Thymus (tissue), 11 donors: ENCODE data around the gene HSPA9. TPM values are rescaled to one million over a fixed set of nuclear protein-coding genes. Genes with fewer than 3 reads are reported as not detected.

ENCODE experiments used
- DNase-seq, 9 donors: peaks; one replicate each; pipeline ENCODE4 v3.0.0-alpha.2; 2013; ENCODE audit warnings: low spot score in 9 of 9, low read depth in 6 of 9, missing footprints in 1 of 9
- H3K27ac ChIP-seq, 2 donors: one replicate each; pipeline ENCODE4 v1.5.1; 2013; ENCODE audit warnings: control low read depth in 1 of 2, low read depth in 1 of 2, low read length in 1 of 2, mild to moderate bottlenecking in 1 of 2, moderate library complexity in 1 of 2
- H3K27me3 ChIP-seq, 2 donors: one replicate each; pipeline ENCODE4 v1.5.1; 2013; ENCODE audit warnings: low read length in 1 of 2; ENCODE audit not compliant: control insufficient read depth in 2 of 2, insufficient read depth in 1 of 2
- H3K36me3 ChIP-seq, 2 donors: one replicate each; pipeline ENCODE4 v1.5.1; 2013; ENCODE audit warnings: low read length in 1 of 2, mild to moderate bottlenecking in 1 of 2, moderate library complexity in 1 of 2; ENCODE audit not compliant: control insufficient read depth in 2 of 2, insufficient read depth in 2 of 2
- H3K4me1 ChIP-seq, 2 donors: one replicate each; pipeline ENCODE4 v1.5.1; 2013; ENCODE audit warnings: low read length in 2 of 2; ENCODE audit not compliant: control insufficient read depth in 2 of 2, insufficient read depth in 2 of 2
- H3K4me3 ChIP-seq, 2 donors: one replicate each; pipeline ENCODE4 v1.5.1; 2013; ENCODE audit warnings: low read length in 2 of 2, control low read depth in 1 of 2, mild to moderate bottlenecking in 1 of 2
- H3K9me3 ChIP-seq, 2 donors: one replicate each; pipeline ENCODE4 v1.5.1; 2013; ENCODE audit warnings: low read length in 1 of 2, mild to moderate bottlenecking in 1 of 2; ENCODE audit not compliant: control insufficient read depth in 2 of 2, insufficient read depth in 1 of 2
- WGBS: extraction: QIAGEN DNeasy Blood & Tissue Kit; methylation state at CpG from one replicate; pipeline ENCODE4 v1.1.7; 2013; 5-methylcytosine and 5-hydroxymethylcytosine counted together
- polyA plus RNA-seq: library from polyadenylated mRNA; stranded (reverse); fragments of 200-250 nt; gene quantifications from one replicate; pipeline ENCODE4 v1.2.3, GENCODE V29; 2013
- total RNA-seq: library from RNA; stranded (reverse); fragments of 120-200 nt; gene quantifications from one replicate; pipeline ENCODE4 v1.2.4, GENCODE V29; 2013
- donor health status: healthy.

HSPA9 gene
- total and polyA plus RNA-seq, 2 donors, result 94.0 to 169 TPM

DNA sequence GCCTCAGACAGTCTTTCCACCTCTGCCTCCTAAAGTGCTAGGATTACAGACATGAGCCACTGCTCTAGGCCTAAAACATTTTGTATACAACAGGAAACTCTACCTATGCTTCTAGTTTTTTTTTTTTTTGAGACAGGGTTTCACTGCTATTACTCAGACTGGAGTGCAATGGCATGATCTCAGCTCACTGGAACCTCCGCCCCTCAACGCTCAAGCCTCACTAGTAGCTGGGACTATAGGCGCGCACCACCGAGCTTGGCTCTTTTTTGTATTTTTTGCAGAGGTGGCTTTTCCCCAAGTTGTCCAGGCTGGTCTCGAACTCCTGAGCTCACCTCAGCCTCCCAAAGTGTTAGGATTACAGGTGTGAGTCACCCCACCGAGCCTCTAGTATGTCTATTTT, 5.4 kb downstream of the HSPA9 start:
- WGBS, result 97% methylated on average over 7 of the region's 7 CpGs
- Histone ChIP-seq H3K36me3 (peaks cover 59 to 84% of the 10 kb centered on the region in 2 donors), H3K4me1 (peaks cover 5 to 6% of the 10 kb centered on the region in 2 donors)

DNA sequence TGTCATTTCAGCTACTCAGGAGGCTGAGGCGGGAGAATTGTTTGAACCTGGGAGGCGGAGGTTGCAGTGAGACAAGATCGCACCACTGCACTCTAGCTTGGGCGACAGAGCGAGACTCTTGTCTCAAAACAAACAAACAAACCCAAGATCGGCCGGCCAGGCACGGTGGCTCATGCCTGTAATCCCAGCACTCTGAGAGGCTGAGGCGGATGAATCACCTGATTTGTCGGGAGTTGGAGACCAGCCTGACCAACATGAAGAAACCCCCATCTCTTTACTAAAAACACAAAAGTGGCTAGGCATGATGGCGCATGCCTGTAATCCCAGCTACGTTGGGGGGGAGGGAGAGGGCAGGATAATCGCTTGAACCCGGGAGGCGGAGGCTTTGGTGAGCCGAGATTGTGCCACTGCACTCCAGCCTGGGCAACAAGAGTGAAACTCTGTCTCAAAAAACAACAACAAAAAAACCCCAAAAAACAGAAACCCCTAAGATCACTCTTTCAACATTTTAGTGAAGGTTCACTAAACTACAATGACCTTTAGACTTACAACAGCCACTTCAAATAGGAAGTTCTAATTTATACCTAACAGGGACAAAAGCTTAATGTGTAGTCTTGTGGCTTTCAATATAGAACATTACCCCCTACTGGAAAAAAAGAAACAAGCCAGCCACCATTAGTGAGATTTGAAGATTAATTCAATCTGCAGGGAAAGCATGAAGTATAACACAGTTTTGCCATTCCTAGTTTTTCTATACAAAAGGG, 7.0 kb downstream of the HSPA9 start:
- H3K36me3 ChIP-seq, result peaks cover 60 to 95% of the 10 kb centered on the region in 2 donors
- DNase-seq, result no peak
- no peak overlapping the region for H3K4me3 ChIP-seq
- WGBS, result 93% methylated on average over 16 of the region's 16 CpGs
- no peaks in the 10 kb centered on the region for H3K27me3 ChIP-seq
- no peaks in the 10 kb centered on the region for H3K9me3 ChIP-seq
- no peak overlapping the region for H3K27ac ChIP-seq
- no peaks in the 10 kb centered on the region for H3K4me1 ChIP-seq

More for the DNA sequence above, 5.4 kb downstream of the HSPA9 start:
- Histone ChIP-seq H3K9me3 (no peaks in the 10 kb centered on the region), H3K4me3 (no peak overlapping the region), H3K27ac (no peak overlapping the region), H3K27me3 (no peaks in the 10 kb centered on the region)
- no peak for DNase-seq

DNA sequence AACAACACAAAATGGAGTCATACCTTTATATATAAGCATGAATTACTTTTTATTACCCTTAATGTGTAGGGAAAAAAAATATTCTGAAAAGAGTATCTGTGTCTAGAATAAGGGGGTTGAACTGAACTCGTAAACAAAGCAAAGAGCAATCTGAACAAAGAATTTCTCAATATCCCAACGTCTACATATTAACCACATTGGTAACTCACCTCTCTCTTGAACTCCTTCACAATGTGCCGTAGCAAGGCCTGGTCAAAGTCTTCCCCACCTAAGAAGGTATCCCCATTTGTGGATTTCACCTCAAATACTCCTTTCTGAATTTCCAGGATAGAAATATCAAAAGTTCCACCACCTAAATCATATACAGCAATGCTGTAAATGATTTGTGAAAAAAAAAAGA, 8.4 kb downstream of the HSPA9 start:
- Histone ChIP-seq H3K4me3 (no peak overlapping the region), H3K4me1 (no peaks in the 10 kb centered on the region), H3K9me3 (no peaks in the 10 kb centered on the region), H3K27ac (no peak overlapping the region), H3K27me3 (no peaks in the 10 kb centered on the region), H3K36me3 (peaks cover 46 to 91% of the 10 kb centered on the region in 2 donors)
- DNase-seq, result no peak
- 94% methylated on average over 3 of the region's 3 CpGs for WGBS

DNA sequence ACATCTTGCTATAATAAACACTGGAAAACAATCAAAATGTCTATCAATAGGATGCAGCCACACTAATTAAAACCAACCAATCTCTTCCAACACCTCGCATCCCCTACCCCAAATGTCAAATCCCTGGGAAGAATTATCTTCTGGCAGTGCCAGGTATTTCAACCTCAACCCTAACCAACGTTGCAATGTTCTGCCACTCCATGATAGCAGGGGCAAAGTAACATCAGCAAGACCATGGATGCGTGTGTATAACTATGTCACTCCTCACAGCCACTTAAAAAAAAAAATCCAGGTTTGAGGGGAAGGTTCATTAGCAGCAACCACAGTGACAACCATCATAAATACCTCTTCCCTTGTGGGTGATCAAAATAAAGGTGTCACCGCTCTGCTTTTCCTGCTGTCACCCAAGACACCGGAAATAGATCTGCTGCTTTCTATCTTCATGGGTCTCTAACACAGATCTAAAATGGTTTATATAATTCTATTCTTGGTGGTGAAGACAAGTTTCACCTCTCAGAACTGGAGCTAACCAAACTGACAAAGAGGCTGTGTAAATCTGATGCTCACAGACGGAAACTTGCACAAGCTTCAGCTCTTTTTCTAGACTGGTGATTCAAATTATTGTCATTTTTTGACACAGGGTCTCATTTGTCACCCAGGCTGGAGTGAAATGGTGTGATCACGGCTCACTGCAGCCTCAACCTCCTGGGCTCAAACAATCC, 9.9 kb downstream of the HSPA9 start:
- Histone ChIP-seq H3K36me3 (peaks cover 45 to 92% of the 10 kb centered on the region in 2 donors), H3K4me1 (no peaks in the 10 kb centered on the region), H3K27ac (no peak overlapping the region), H3K9me3 (no peaks in the 10 kb centered on the region), H3K4me3 (no peak overlapping the region), H3K27me3 (no peaks in the 10 kb centered on the region)
- peak in 1 of 9 donors; percentile 13 for DNase-seq
- 94% methylated on average over 7 of the region's 7 CpGs for WGBS

DNA sequence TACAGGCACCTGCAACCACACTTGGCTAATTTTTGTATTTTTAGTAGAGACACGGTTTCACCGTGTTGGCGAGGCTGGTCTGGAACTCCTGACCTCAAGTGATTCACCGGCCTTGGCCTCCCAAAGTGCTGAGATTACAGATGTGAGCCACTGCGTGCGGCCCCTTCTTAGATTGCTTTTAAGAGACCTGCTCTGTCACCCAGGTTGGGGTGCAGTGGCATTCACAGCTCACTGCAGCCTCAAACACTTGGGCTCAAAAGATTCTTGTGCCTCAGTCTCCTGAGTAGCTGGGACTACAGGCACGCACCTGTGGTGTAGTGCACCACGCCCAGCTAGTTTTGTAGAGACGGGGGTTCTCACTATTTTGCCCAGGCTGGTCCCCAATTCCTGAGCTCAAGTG, 11.0 kb downstream of the HSPA9 start:
- H3K36me3 ChIP-seq, result peaks cover 46 to 92% of the 10 kb centered on the region in 2 donors
- no peaks in the 10 kb centered on the region for H3K27me3 ChIP-seq
- no peak for DNase-seq
- no peaks in the 10 kb centered on the region for H3K4me1 ChIP-seq
- no peaks in the 10 kb centered on the region for H3K9me3 ChIP-seq
- 97% methylated on average over 9 of the region's 9 CpGs for WGBS
- H3K4me3 ChIP-seq, result no peak overlapping the region
- no peak overlapping the region for H3K27ac ChIP-seq

DNA sequence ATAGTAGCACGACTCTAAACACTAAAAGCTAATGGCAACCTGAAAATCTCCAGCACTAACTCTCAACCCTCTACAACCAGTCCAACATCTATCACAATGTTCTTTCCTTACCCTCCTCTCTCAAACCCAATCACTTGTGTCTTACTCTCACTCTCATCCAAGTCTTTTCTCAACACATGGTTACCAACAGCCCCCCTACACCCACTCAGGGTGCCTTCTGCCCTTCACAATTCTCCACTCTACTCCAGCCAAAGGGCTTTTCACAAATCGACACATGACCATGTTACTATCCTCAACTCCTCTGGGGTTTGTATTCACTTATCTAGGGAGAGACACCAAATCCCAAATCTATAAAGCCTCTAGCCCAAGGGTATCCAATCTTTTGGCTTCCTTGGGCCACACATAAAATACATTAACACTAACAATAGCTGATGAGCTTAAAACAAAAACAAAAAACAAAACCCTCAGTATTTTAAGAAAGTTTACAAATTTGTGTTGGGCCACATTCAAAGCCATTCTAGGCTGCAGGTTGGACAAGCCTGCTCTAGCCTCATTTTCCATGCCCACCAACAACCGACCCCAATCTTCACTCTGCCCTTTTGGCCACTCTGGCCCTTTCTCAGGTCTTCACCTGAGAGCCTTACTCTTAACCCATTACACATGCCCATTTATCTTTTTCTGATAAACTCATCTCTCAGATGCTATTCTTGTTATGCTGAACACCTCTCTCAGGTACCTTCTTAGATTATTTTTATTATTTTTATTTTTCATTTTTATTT, 11.7 kb downstream of the HSPA9 start:
- no peaks in the 10 kb centered on the region for H3K27me3 ChIP-seq
- no peak overlapping the region for H3K4me3 ChIP-seq
- no peak for DNase-seq
- peaks cover 49 to 92% of the 10 kb centered on the region in 2 donors for H3K36me3 ChIP-seq
- no peaks in the 10 kb centered on the region for H3K4me1 ChIP-seq
- H3K9me3 ChIP-seq, result no peaks in the 10 kb centered on the region
- WGBS, result 97% methylated on average over 3 of the region's 3 CpGs
- H3K27ac ChIP-seq, result no peak overlapping the region

DNA sequence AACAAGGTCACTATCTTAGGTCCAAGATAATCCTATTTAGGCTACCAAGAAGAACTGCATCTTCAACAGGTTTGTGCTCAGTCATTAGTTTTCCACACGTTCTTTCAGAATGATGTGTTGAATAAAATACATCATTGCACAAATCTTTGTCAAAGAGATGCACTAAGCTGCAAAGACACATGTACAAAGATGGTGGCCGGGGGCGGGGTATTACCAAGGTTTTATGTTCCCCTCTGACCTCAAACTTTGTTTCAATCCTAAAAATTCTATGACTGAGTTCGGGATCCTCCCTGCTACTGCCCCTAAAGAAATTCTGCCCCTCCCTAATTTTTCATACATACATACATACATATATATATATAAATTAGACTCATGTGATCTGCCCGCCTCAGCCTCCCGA, 14.2 kb downstream of the HSPA9 start:
- no peaks in the 10 kb centered on the region for H3K9me3 ChIP-seq
- no peak overlapping the region for H3K4me3 ChIP-seq
- H3K36me3 ChIP-seq, result peaks cover 57 to 94% of the 10 kb centered on the region in 2 donors
- H3K27ac ChIP-seq, result no peak overlapping the region
- DNase-seq, result no peak
- WGBS, result 98% methylated on average over 6 of the region's 6 CpGs
- no peaks in the 10 kb centered on the region for H3K27me3 ChIP-seq
- H3K4me1 ChIP-seq, result no peaks in the 10 kb centered on the region

DNA sequence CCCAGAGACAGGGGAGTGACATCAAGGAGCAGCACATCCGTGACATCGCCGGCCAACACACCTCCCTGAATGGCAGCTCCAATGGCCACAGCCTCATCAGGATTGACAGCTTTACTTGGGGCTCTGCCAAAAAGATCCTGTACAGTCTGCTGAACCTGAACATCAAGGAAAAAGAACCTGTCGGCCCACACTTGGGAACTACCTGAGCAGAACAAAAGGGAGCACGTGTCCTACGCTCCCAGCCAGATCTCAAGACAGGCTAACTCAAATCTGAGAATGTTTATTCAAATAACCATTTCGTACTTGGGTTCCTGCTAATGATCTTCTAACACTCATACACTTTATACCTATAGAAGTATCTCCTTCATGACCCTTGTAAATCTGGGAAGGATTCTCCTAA, 15.3 kb downstream of the HSPA9 start:
- Histone ChIP-seq H3K27me3 (no peaks in the 10 kb centered on the region), H3K4me3 (no peak overlapping the region), H3K4me1 (no peaks in the 10 kb centered on the region), H3K27ac (no peak overlapping the region), H3K9me3 (no peaks in the 10 kb centered on the region), H3K36me3 (peaks cover 53 to 93% of the 10 kb centered on the region in 2 donors)
- DNase-seq, result no peak
- 95% methylated on average over 7 of the region's 7 CpGs for WGBS

DNA sequence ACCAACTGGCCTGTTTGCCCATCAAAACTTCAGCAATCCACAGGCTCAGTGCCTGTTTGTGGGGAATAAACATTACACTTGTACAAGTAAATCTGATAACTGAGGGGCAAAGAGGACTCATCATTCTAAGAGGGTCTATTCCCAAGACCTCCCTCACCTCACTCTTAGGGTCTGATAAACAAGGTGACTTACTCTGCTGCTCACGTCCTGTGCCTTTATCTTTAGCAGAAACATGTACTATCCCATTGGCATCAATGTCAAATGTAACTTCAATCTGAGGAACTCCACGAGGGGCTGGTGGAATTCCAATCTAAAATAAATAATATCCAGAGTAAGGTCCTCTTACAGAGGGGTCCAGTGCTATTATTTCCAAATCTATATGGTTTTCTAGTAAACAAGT, 17.5 kb downstream of the HSPA9 start:
- Histone ChIP-seq H3K27ac (no peak overlapping the region), H3K4me1 (no peaks in the 10 kb centered on the region), H3K4me3 (no peak overlapping the region), H3K27me3 (no peaks in the 10 kb centered on the region), H3K36me3 (peaks cover 49 to 88% of the 10 kb centered on the region in 2 donors), H3K9me3 (no peaks in the 10 kb centered on the region)
- 99% methylated on average over 2 of the region's 2 CpGs for WGBS
- DNase-seq, result no peak
